HEK293 (cell line): ENCODE data around the gene LRP3.
A peak's percentile ranks its signal among the peaks of the same experiment; 100 is the strongest.

ENCODE experiments used
- CTCF ChIP-seq: fragments of 450-650 bp; formaldehyde crosslinking; IDR thresholded peaks from 2 replicates; pipeline ENCODE4 v1.5.1; 2016; ENCODE audit warnings: missing biosample characterization, missing genetic modification characterization
- REPIN1 ChIP-seq: fragments of 450-650 bp; formaldehyde crosslinking; IDR thresholded peaks from 2 replicates; pipeline ENCODE4 v1.5.1; 2017; ENCODE audit warnings: missing biosample characterization, missing genetic modification characterization, low read depth
- SP2 ChIP-seq: fragments of 450-650 bp; formaldehyde crosslinking; IDR thresholded peaks from 2 replicates; pipeline ENCODE4 v1.5.1; 2016; ENCODE audit warnings: missing biosample characterization, missing genetic modification characterization
- ZNF146 ChIP-seq: fragments of 450-650 bp; formaldehyde crosslinking; IDR thresholded peaks from 2 replicates; pipeline ENCODE4 v1.5.1; 2016; ENCODE audit warnings: missing biosample characterization, missing genetic modification characterization
- ZNF274 ChIP-seq, 2 experiments: fragments of 200-500 bp in 1 of 2; fragments of 450-650 bp in 1 of 2; sonication (Bioruptor generic) in 1 of 2; formaldehyde crosslinking in 1 of 2; IDR thresholded peaks; 2 replicates each; pipeline versions ENCODE4 v1.5.1 to v1.6.1; 2014 to 2016; ENCODE audit warnings: borderline replicate concordance in 1 of 2, inconsistent platforms in 1 of 2, low read length in 1 of 2, missing biosample characterization in 1 of 2, missing genetic modification characterization in 1 of 2
- ZNF354C ChIP-seq: fragments of 450-650 bp; formaldehyde crosslinking; IDR thresholded peaks from 2 replicates; pipeline ENCODE4 v1.5.1; 2016; ENCODE audit warnings: missing biosample characterization, missing genetic modification characterization, low read depth, borderline replicate concordance
- ZNF488 ChIP-seq: fragments of 450-650 bp; formaldehyde crosslinking; IDR thresholded peaks from 2 replicates; pipeline ENCODE4 v1.5.1; 2016; ENCODE audit warnings: missing biosample characterization, missing genetic modification characterization
- ZNF530 ChIP-seq: fragments of 450-650 bp; formaldehyde crosslinking; IDR thresholded peaks from 2 replicates; pipeline ENCODE4 v1.5.1; 2016; ENCODE audit warnings: low read depth, missing biosample characterization, missing genetic modification characterization
- ZNF629 ChIP-seq: fragments of 450-650 bp; formaldehyde crosslinking; IDR thresholded peaks from 2 replicates; pipeline ENCODE4 v1.5.1; 2017; ENCODE audit warnings: missing biosample characterization, missing genetic modification characterization

DNA sequence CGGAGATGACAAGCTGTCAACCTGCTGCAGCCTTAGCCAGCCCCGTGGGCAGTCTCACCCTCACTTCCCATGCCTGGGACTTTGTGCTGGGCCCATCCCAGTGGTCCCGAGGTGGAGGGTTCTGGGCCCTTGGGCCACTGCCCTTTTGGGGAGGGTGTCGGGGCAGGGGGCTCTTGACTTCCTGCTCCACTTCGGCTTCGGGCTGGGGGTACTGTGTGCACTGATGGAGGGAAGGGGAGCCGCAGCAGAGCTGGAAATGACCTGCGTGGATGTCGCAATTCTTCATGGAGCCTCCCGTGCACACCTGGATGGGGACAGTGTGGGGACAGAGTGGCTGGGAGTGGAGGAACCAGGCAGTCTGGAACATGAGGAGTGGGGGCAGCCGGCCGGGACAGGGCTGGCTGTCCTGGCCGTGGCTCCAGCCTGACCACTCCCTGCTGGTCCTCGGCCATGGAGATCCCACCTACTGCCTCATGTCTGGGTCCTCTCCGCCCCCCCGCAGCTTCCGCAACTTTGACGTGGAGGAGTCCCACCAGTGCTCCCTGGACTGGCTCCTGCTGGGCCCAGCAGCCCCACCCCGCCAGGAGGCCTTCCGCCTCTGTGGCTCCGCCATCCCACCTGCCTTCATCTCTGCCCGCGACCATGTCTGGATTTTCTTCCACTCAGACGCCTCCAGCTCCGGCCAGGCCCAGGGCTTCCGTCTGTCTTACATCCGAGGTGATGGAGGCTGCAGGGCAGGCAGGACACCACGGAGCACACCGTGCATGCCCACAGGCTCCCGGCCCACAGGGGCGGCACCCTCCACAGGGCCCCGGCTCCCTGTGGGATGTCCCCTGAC is 10.2 kb downstream of the LRP3 start:
- TF ChIP-seq ZNF274 (IDR thresholded peaks at IDR 0.05; ENCODE audit: low read length): no peak
- no peak for TF ChIP-seq ZNF274 (tag by site-specific recombination; IDR thresholded peaks at IDR 0.05; ENCODE audit: borderline replicate concordance)
- no peak for TF ChIP-seq CTCF
- no peak for TF ChIP-seq ZNF530 (tag by site-specific recombination)
- no peak for TF ChIP-seq ZNF488 (tag by site-specific recombination)
- TF ChIP-seq SP2 (tag by site-specific recombination): peak; percentile 56
- TF ChIP-seq ZNF146 (tag by site-specific recombination): no peak
- no peak for TF ChIP-seq ZNF629 (tag by site-specific recombination)
- no peak for TF ChIP-seq ZNF354C (tag by site-specific recombination)
- no peak for TF ChIP-seq REPIN1 (tag by site-specific recombination)
